Erythroblast (primary cell): ENCODE data around the gene FAM136A.
"Not testable (repeated sequence)": the region's sequence is repeated elsewhere in the genome, so short reads cannot be mapped to it uniquely, and the experiment has no call there.

Experiments
- DNase-seq, 2 experiments: peaks; one replicate each; lab custom pipeline; 2025; lab: John Stamatoyannopoulos, UW
- GATA1 ChIP-seq: IDR thresholded peaks from 2 replicates; pipeline ENCODE4 v1.6.1; 2011; ENCODE audit warnings: low read depth, mild to moderate bottlenecking, control low read depth, low read length, moderate library complexity
- POLR2A ChIP-seq: IDR thresholded peaks from 2 replicates; pipeline ENCODE4 v1.6.1; 2011; ENCODE audit warnings: mild to moderate bottlenecking, low read length

FAM136A gene

DNA sequence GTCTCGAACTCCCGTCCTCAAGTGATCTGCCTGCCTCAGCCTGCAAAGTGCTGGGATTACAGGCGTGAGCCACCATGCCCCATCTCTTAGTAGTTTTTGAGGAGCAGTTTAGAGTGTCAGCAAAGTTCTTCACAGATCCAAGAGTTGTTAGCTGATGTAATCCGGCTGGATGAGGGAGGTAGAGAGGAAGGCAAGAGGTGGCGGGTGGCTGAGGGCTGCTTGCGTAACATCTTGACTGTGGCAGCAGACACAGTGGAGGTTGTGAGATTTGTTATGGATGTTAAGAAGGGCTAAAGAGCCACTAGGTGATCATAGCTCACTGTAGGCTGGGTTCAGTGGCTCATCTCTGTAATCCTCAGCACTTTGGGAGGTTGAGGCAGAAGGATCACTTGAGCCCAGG lies 19.5 kb upstream of the FAM136A start:
- no peak for TF ChIP-seq POLR2A
- no peak for TF ChIP-seq GATA1
- no peak for DNase-seq

DNA sequence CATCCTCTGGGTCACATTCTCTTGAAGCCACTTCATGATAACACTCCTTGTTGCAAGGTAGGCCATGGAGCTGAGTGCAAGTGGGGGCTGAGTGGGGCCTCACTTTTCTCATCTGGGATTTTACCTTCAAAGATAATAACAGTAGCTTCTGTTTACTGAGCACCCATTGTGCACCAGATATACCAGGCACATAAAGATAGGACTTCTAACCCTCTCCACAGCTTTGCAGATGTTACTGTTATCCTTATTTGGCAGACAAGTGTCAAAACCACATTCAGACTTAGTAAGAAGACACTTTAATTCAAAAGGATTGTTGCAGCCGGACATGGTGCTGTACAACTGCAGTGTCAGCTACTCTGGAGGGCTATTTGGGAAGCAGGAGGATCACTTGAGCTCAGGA lies 12.8 kb upstream of the FAM136A start:
- DNase-seq, result no peak
- TF ChIP-seq POLR2A (no peak), GATA1 (no peak)

DNA sequence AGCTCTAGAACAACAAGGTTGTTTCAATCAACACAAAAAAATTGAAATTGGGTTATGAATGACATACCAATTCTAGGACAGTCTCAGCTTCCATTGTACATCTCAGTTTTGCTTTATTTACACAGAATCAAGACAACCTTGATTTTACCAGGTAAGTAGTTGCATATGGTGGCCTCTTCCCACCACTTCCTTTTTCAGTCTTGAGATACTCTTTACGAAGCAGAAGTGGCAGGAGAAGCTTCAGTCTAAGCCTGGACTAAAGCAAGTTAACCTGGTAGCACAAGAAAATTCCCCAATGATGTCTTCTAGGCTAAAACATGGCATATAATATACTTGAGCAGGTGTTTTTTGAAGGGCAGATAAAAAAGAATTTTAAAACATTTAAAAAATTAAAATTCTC lies 10.7 kb upstream of the FAM136A start:
- no peak for DNase-seq
- no peak for TF ChIP-seq GATA1
- no peak for TF ChIP-seq POLR2A

DNA sequence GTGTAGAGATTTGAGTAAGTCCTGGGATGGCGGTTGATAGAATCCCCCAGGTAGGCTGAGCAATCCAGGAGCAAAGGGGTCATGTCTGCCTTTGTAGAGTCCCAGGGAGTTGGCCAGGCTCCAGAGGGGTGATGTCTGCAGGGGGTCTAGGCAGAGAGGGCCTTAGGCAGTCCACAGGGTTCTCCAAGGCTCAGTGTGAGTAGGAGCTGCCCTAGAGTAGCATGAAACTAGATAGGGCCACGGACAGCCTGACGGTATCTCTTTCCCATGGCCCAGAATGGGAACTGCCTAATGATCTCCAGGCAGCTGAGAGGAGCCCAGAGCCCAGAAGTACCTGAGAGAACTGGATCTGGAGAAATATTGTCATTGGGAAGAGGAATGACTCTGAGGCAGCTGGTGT lies 9.0 kb upstream of the FAM136A start:
- no peak for TF ChIP-seq POLR2A
- TF ChIP-seq GATA1, result no peak
- no peak for DNase-seq

DNA sequence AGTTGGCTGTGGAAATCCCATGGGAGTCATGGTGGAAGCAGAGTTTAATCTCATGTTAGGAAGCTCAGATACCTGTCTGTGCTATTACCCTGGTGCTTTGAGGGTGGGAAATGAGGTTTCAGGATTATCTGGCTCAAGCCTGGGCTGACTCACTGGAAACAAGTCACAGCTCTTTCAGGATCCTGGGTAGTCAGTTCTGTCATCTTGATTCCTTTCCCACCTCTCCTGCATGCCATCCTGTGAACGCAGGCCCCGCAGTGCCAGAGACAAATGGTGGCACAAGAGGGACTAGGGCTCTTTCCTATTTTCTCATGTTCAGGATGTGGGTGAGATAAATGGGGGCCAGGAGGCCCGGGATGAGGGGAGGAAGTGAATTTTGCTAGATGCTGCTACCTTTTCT lies 3.7 kb upstream of the FAM136A start:
- DNase-seq, result no peak
- TF ChIP-seq POLR2A (no peak), GATA1 (no peak)

DNA sequence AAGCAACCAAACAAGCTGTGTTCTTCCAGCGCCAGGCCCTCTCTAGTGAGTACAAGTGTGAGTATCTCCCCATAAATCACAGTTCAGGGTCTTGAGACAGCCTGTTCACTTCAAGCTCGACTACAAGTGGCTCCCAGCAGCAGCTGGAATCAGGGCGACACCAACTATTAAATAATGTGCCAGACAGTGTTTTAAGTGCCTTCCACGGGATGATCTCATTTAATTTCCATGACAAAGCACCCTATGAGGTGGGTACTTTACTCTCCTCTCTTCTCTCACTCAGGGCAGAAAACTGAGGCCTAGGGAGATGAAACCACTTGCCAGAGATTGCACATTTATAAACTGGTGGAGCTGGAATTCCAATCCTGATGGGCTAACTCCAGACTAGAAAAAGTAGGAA lies 2.6 kb upstream of the FAM136A start:
- TF ChIP-seq POLR2A, result no peak
- no peak for TF ChIP-seq GATA1
- no peak for DNase-seq

DNA sequence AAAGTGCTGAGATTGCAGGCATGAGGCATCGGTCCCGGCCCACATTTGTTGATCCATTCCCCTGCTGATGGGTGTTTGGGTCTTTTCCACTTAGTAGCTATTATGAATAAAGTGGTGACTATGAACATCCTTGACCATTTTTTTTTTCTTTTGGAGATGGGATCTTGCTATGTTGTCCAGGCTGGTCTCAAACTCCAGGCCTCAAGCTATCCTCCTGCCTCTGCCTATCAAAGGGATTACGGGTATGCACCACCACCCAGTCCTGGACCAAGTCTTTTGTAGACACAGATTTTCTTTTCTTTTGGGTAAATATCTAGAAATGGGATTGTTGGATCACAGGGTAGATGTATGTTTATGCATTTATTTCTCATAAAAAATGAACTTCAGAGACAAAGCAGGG lies 1.3 kb upstream of the FAM136A start:
- no peak for DNase-seq
- TF ChIP-seq GATA1 (no peak), POLR2A (no peak)

DNA sequence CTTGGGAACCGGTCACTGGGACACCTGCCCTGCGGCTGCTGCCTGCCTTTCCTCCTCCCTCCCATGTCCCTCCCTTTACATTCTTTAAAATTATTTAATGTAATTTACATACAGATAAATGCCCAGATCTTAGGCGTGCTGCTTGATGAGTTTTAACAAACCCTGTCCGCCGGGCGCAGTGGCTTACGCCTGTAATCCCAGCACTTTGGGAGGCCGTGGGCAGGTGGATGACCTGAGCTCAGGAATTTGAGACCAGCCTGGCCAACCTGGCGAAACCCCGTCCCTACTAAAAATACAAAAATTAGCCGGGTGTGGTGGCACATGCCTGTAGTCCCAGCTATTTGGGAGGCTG lies 304 bp upstream of the FAM136A start:
- not testable (repeated sequence) for DNase-seq

DNA sequence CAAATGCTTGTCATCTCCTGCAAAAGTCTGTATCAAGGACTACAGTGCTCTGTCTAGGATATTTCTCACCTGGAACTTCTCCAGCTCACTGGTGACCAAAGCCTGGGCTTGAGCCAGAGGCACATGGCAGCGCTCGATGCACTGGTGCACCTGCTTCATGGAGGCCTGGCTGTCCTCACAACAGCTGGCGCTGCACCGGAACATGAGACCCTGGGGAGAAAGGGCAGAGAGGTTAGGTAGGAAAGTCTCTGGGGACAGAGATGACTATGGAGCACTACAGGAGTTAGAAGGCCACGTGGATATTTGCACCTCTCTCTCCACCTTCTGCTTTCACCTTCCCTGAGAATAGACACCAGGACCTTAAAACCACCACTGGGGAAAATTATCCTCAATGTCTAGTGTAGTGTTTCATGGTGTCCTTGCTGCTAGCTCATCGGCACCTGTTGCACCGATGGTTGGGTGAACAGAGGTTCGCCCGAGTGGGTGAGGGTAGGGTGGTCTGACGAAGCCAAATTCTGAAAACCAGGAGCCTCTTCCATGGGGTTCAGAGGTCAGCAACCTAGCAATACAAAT lies 1.0 kb downstream of the FAM136A start:
- no peak for DNase-seq
- TF ChIP-seq POLR2A (no peak), GATA1 (no peak)

DNA sequence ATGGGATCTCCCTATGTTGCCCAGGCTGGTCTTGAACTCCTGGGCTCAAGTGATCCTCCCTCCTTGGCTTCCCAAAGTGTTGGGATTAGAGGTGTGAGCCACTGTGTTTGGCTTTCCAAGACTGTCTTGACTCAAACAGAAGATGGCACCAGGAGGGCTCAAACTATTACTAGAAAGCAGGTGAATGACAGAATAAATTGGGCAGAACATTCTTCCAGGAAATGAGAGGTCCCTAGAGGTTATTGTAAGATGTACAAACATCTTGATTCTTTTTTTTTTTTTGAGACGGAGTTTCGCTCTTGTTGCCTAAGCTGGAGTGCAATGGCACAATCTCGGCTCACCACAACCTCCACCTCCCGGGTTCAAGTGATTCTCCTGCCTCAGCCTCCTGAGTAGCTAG lies 4.0 kb downstream of the FAM136A start:
- DNase-seq, result not testable (repeated sequence)

DNA sequence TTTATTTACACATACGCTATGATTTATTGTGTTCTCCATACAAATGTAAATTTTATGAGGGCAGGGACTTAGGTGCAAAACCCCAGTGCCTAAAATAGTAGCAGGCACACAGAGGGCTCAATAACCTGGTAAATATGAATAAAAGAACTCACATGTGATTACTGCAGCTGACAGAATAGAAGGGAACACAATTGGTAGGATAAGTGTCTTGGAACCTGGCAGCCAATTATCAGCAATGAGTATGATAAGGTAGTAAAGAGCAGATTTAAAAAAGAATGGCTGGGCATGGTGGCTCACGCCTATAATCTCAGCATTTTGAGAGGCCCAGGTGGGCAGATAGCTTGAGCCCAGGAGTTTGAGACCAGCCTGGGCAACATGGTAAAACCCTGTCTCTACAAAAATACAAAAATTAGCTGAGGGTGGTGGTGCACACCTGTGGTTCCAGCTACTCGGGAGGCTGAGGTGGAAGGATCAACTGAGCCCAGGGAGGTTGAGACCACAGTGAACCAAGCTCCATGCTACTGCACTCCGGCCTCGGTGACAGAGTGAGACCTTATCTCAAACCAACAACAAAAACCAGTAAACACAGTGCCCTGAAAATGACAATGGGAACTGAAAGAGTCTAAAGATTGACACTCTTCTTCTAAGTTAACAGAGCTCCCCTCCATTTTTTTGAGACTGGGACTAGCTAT lies 18.2 kb downstream of the FAM136A start:
- TF ChIP-seq POLR2A (no peak), GATA1 (no peak)

DNA sequence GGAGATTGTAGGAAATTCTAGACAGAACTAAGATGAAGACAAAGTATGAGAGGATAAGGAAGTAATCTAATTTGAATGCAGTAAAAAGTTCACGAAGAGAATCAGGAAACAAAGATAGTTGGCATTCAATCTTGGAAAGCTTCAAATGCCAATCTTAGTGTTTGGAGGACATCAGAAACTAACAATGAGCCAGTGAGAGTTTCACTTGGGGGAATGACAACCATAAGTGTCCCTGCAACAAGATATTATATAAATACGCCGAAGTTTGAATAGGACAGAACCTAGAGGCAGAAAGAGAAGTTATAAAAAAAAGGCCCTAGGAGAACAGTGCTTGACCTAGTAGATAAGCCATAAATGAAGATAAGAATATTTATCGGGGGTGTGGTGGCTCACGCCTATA lies 19.4 kb downstream of the FAM136A start:
- DNase-seq, result no peak
- TF ChIP-seq GATA1 (no peak), POLR2A (no peak)

More for the DNA sequence above, 18.2 kb downstream of the FAM136A start:
- DNase-seq, result no peak

DNA sequence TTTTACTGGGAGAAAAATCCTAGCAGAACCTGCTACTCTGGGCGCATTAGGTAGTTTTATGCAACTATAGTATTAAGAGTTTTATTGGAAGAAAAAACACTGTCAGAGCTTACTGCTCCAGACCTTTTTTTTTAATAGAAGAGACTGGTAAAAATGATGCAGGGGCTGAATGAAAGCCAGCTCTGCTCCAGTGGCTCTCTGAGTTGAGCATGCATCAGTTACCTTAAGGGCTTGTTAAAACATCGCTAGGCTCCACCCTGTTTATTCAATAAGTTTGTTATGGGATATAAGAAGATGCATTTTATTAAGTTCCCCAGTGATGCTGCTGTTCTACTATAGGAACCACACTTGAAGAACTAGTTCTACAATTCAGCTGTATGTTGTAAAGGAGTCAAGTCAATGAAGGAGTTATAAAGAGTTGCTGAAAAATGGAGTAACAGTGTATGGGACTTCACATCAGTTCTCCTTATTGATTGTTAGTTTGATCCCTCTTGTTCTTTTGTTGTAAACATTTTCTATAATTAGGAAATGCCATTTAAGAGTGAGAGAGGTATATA lies 21.5 kb downstream of the FAM136A start:
- TF ChIP-seq POLR2A (peak; percentile 3), GATA1 (no peak)
- no peak for DNase-seq

DNA sequence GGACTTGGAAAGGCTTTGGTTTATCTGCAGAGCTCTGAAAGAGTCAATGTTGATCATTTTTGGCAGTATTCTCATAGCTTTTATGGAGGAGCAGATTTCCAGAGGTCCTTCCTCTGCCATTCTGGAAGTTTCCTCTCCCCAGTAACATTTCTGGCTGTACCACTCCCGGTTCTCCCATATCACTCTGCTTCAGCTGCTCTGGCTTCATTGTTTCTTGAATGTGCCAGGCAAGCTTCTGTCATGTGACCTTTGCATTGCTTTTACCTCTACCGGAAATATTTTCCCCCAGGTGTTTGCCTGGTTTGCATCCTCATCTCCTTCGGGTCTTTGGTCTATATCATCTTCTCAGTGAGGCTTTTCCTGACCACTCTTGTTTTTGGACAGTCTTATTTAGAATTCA lies 31.5 kb downstream of the FAM136A start:
- no peak for DNase-seq
- TF ChIP-seq POLR2A, result no peak
- no peak for TF ChIP-seq GATA1

DNA sequence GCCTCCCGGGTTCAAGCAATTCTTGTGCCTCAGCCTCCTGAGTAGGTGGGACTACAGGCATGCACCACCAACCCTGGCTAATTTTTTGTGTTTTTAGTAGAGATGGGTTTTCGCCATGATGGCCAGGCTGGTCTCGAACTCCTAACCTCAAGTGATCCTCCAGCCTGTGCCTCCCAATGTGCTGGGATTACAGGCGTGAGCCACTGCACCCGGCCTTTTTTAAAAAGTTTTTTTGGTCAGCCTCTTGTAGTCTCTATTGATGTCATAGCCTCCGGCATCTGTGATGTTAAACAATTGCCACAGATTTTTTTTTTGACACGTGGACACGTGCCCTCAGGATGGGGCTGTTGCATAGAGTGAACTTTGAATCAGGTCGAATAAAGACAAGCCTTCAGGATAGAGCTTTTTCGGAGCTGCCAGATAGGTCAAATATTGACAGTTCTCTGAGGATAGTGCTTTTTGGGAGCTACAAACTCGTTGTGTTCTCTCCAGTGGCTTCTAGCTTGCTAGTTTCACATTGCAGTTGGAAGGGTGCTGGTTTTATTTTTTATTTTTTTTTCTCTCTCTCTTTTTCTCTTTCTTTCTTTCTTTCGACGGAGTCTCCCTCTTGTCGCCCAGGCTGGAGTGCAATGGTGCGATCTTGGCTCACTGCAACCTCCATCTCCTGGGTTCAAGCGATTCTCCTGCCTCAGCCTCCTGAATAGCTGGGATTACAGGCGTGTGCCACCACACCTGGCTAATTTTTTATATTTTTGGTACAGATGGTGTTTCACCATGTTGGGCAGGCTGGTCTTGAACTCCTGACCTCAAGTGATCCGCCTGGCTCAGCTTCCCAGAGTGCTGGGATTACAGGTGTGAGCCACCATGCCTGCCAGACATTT lies 32.2 kb downstream of the FAM136A start:
- DNase-seq, result not testable (repeated sequence)

DNA sequence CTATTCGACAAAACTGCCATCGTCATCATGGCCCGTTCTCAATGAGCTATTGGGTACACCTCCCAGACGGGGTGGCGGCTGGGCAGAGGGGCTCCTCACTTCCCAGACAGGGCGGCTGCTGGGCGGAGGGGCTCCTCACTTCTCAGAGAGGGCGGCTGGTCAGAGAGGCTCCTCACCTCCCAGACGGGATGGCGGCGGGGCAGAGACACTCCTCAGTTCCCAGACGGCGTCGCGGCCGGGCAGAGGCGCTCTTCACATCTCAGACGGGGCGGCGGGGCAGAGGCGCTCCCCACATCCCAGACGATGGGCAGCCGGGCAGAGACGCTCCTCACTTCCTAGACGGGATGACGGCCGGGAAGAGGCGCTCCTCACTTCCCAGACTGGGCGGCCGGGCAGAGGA lies 34.9 kb downstream of the FAM136A start:
- not testable (repeated sequence) for DNase-seq
